CD14-positive monocyte (primary cell): ENCODE measurements around the gene MCRIP2. TPM values are rescaled to one million over a fixed set of nuclear protein-coding genes. Genes with fewer than 3 reads are reported as not detected.

Experiments used
- DNase-seq, 3 donors: peaks; one replicate each; pipeline ENCODE4 v3.0.0-alpha.2; 2011 to 2022
- H2AFZ ChIP-seq: 2 replicates; pipeline ENCODE4 v1.6.0; 2012; ENCODE audit warnings: mild to moderate bottlenecking, low read depth, low read length, inconsistent platforms; ENCODE audit not compliant: insufficient read depth, poor library complexity, severe bottlenecking
- H3K27ac ChIP-seq, 2 donors: 1 replicate in 1 of 2; 2 replicates in 1 of 2; pipeline ENCODE4 v1.5.1; 2012 to 2013; ENCODE audit warnings: low read length in 2 of 2, control low read depth in 1 of 2, inconsistent platforms in 1 of 2, low read depth in 1 of 2, mild to moderate bottlenecking in 1 of 2
- H3K27me3 ChIP-seq, 2 donors: one replicate each; pipeline versions ENCODE4 v1.6.0 to v1.6.1; 2011 to 2013; ENCODE audit warnings: low read length in 2 of 2; ENCODE audit not compliant: control insufficient read depth in 2 of 2, insufficient read depth in 2 of 2
- H3K36me3 ChIP-seq, 2 donors: replicated peaks in 1 of 2; 1 replicate in 1 of 2; 2 replicates in 1 of 2; pipeline versions ENCODE4 v1.5.1 to v1.6.1; 2012 to 2013; ENCODE audit warnings: low read length in 2 of 2, control low read depth in 1 of 2, inconsistent platforms in 1 of 2, mild to moderate bottlenecking in 1 of 2; ENCODE audit not compliant: insufficient read depth in 2 of 2, control insufficient read depth in 1 of 2
- H3K4me1 ChIP-seq, 2 donors: 1 replicate in 1 of 2; 2 replicates in 1 of 2; pipeline versions ENCODE4 v1.5.1 to v1.6.1; 2012 to 2013; ENCODE audit warnings: low read length in 2 of 2, control low read depth in 1 of 2, inconsistent platforms in 1 of 2, mild to moderate bottlenecking in 1 of 2, moderate library complexity in 1 of 2; ENCODE audit not compliant: insufficient read depth in 2 of 2, control insufficient read depth in 1 of 2
- H3K4me2 ChIP-seq: replicated peaks from 2 replicates; pipeline ENCODE3; 2012; ENCODE audit warnings: low read length, moderate library complexity, mild to moderate bottlenecking; ENCODE audit not compliant: poor library complexity, severe bottlenecking; ENCODE audit errors: extremely low read depth
- H3K4me3 ChIP-seq, 3 experiments: fragments of 200-600 bp in 1 of 3; sonication (generic) in 1 of 3; replicated peaks in 1 of 3; 1 replicate in 2 of 3; 2 replicates in 1 of 3; pipeline ENCODE4 v1.5.1; 2011 to 2013; ENCODE audit warnings: low read length in 3 of 3, mild to moderate bottlenecking in 3 of 3, control low read depth in 2 of 3, low read depth in 2 of 3, inconsistent platforms in 1 of 3, moderate library complexity in 1 of 3
- H3K79me2 ChIP-seq: 2 replicates; pipeline ENCODE4 v1.6.0; 2012; ENCODE audit warnings: mild to moderate bottlenecking, control low read depth, inconsistent platforms, low read length, moderate library complexity; ENCODE audit not compliant: insufficient read depth
- H3K9ac ChIP-seq: 2 replicates; pipeline ENCODE4 v1.6.0; 2017; ENCODE audit warnings: low read length, mild to moderate bottlenecking; ENCODE audit not compliant: insufficient read depth, poor library complexity, severe bottlenecking
- H3K9me3 ChIP-seq, 2 donors: replicated peaks in 1 of 2; 1 replicate in 1 of 2; 2 replicates in 1 of 2; pipeline versions ENCODE4 v1.5.1 to v1.6.1; 2012 to 2013; ENCODE audit warnings: low read length in 2 of 2, control low read depth in 1 of 2; ENCODE audit not compliant: control insufficient read depth in 1 of 2, insufficient read depth in 1 of 2
- H4K20me1 ChIP-seq: 2 replicates; pipeline ENCODE4 v1.6.0; 2012; ENCODE audit warnings: mild to moderate bottlenecking, low read length, control low read depth, moderate library complexity; ENCODE audit not compliant: insufficient read depth
- H3K27ac Mint-ChIP-seq, 7 donors: one replicate each; pipeline ENCODE4 v1.8.0; 2020; ENCODE audit warnings: mild to moderate bottlenecking in 7 of 7, mixed read lengths in 7 of 7, moderate library complexity in 6 of 7, inconsistent platforms in 2 of 7
- H3K27me3 Mint-ChIP-seq, 3 donors: one replicate each; pipeline ENCODE4 v1.8.0; 2021 to 2022; ENCODE audit warnings: low read depth in 3 of 3, mild to moderate bottlenecking in 3 of 3, mixed read lengths in 3 of 3, moderate library complexity in 3 of 3, inconsistent platforms in 1 of 3
- H3K36me3 Mint-ChIP-seq, 2 donors: one replicate each; pipeline ENCODE4 v1.8.0; 2020; ENCODE audit warnings: mixed read lengths in 2 of 2, inconsistent platforms in 1 of 2, mild to moderate bottlenecking in 1 of 2
- H3K4me1 Mint-ChIP-seq: one replicate; pipeline ENCODE4 v1.8.0; 2020; ENCODE audit warnings: mild to moderate bottlenecking, mixed read lengths
- H3K4me3 Mint-ChIP-seq, 2 donors: one replicate each; pipeline ENCODE4 v1.8.0; 2020; ENCODE audit warnings: mild to moderate bottlenecking in 2 of 2, mixed read lengths in 2 of 2, moderate library complexity in 1 of 2
- H3K9me3 Mint-ChIP-seq, 7 donors: one replicate each; pipeline ENCODE4 v1.8.0; 2020 to 2022; ENCODE audit warnings: mixed read lengths in 7 of 7, mild to moderate bottlenecking in 6 of 7, moderate library complexity in 6 of 7, inconsistent platforms in 2 of 7
- CTCF ChIP-seq: fragments of 200-600 bp; IDR thresholded peaks from one replicate; pipeline ENCODE4 v1.8.0; 2022; ENCODE audit warnings: antibody characterized with exemption, mild to moderate bottlenecking
- WGBS: methylation state at CpG from one replicate; pipeline ENCODE4 v1.1.5; 2013; ENCODE audit warnings: missing lambda C conversion rate; ENCODE audit not compliant: insufficient coverage; 5-methylcytosine and 5-hydroxymethylcytosine counted together
- intact Hi-C, 2 donors: fragments of 100-400 bp; cut with micrococcal nuclease; formaldehyde crosslinking; loops; one replicate each; pipeline versions ENCODE4 v1.15.0 to v1.15.1; 2023
- polyA plus RNA-seq, 3 donors: library from polyadenylated mRNA; depleted of rRNA in 1 of 3; unstranded in 2 of 3; stranded (reverse) in 1 of 3; fragments of 300-500 nt in 2 of 3; fragments of >200 nt in 1 of 3; fragmentation: Illumina TruSeq in 2 of 3; gene quantifications; 1 replicate in 2 of 3; 2 replicates in 1 of 3; pipeline ENCODE4 v1.2.3, GENCODE V29; 2012 to 2021

MCRIP2 gene
- polyA plus RNA-seq, 3 donors, result 23.7 to 65.6 (median 42.1) TPM

GRCh38 chr16:657487-657886 is 15.9 kb downstream of the MCRIP2 start:
- Histone ChIP-seq H3K9ac (no peak overlapping the region), H3K4me1 (peaks cover 11 to 16% of the 10 kb centered on the region in 2 donors), H4K20me1 (no peaks in the 10 kb centered on the region), H3K27ac (no peak overlapping the region), H3K27me3 (no peaks in the 10 kb centered on the region), H3K36me3 (no peaks in the 10 kb centered on the region), H3K79me2 (no peaks in the 10 kb centered on the region), H3K9me3 (no peaks in the 10 kb centered on the region), H3K4me2 (no peak overlapping the region), H3K4me3 (no peak overlapping the region), H2AFZ (no peak overlapping the region)
- H3K4me1 Mint-ChIP-seq, result peaks cover 10% of the 10 kb centered on the region
- WGBS, result 98% methylated on average over 22 of the region's 22 CpGs
- H3K9me3 Mint-ChIP-seq, result no peaks in the 10 kb centered on the region
- H3K4me3 Mint-ChIP-seq, result no peak overlapping the region
- H3K27me3 Mint-ChIP-seq, result peaks cover 0 to 3% (median 0%) of the 10 kb centered on the region in 3 donors
- TF ChIP-seq CTCF, result no peak
- no peak overlapping the region for H3K27ac Mint-ChIP-seq
- H3K36me3 Mint-ChIP-seq, result peaks cover 0 to 9% of the 10 kb centered on the region in 2 donors
- no peak for DNase-seq
- intact Hi-C loops, result no loop called here

- no peak overlapping the region for H2AFZ ChIP-seq
- no peaks in the 10 kb centered on the region for H4K20me1 ChIP-seq
- H3K36me3 ChIP-seq, result no peaks in the 10 kb centered on the region
- no peak overlapping the region for H3K9ac ChIP-seq
- peaks cover 0 to 10% of the 10 kb centered on the region in 2 donors for H3K36me3 Mint-ChIP-seq
- WGBS, result 96% methylated on average over 31 of the region's 35 CpGs
- no peaks in the 10 kb centered on the region for H3K9me3 ChIP-seq
- H3K27ac Mint-ChIP-seq, result no peak overlapping the region
- H3K27ac ChIP-seq, result no peak overlapping the region
- H3K4me2 ChIP-seq, result no peak overlapping the region
- no peaks in the 10 kb centered on the region for H3K79me2 ChIP-seq
- no peak for TF ChIP-seq CTCF
- H3K4me3 ChIP-seq, result no peak overlapping the region
- H3K4me1 ChIP-seq, result peaks cover 11 to 16% of the 10 kb centered on the region in 2 donors
- H3K27me3 Mint-ChIP-seq, result peaks cover 0 to 3% (median 0%) of the 10 kb centered on the region in 3 donors
- H3K4me1 Mint-ChIP-seq, result peaks cover 10% of the 10 kb centered on the region
- no peak for DNase-seq
- no peak overlapping the region for H3K4me3 Mint-ChIP-seq
- H3K9me3 Mint-ChIP-seq, result no peaks in the 10 kb centered on the region
- no peaks in the 10 kb centered on the region for H3K27me3 ChIP-seq
- intact Hi-C loops, result no loop called here
These were observed 17.3 kb downstream of the MCRIP2 start for GRCh38 chr16:658679-659571.
